IPS-18c (cell line): ENCODE measurements around the gene POLG.

Experiments
- H3K4me3 ChIP-seq: 2 replicates; pipeline ENCODE4 v1.7.0; 2013; ENCODE audit warnings: low read depth, mild to moderate bottlenecking, low read length, moderate library complexity; ENCODE audit not compliant: insufficient read depth
- H3K9me3 ChIP-seq: one replicate; pipeline ENCODE4 v1.6.1; 2013; ENCODE audit warnings: mild to moderate bottlenecking, low read length, moderate library complexity; ENCODE audit not compliant: control insufficient read depth, insufficient read depth

Gene POLG

DNA sequence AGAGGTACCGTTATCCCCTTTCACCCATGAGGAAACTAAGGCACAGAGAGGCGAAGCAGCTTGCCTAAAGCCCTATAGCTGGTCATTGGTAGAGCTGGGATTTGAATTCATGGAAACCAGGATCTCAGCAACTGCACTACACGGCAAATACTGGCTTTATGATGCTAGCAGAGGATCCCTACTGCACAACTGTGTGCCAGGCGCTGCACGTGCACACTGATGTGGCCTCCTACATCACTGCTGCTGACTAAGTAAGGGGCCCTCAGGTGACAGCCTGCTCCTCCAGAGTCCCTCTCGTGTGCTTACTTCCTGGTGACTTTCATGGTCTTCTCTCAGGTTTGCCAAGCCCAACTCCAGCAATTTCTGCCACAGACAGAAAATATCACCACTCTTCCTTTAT lies 3.4 kb upstream of the POLG start:
- Histone ChIP-seq H3K9me3 (no peaks in the 10 kb centered on the region), H3K4me3 (no peak overlapping the region)

GRCh38 chr15:89335298-89336041 lies 846 bp upstream of the POLG start:
- Histone ChIP-seq H3K4me3 (peak overlapping the region; percentile 63), H3K9me3 (no peaks in the 10 kb centered on the region)

DNA sequence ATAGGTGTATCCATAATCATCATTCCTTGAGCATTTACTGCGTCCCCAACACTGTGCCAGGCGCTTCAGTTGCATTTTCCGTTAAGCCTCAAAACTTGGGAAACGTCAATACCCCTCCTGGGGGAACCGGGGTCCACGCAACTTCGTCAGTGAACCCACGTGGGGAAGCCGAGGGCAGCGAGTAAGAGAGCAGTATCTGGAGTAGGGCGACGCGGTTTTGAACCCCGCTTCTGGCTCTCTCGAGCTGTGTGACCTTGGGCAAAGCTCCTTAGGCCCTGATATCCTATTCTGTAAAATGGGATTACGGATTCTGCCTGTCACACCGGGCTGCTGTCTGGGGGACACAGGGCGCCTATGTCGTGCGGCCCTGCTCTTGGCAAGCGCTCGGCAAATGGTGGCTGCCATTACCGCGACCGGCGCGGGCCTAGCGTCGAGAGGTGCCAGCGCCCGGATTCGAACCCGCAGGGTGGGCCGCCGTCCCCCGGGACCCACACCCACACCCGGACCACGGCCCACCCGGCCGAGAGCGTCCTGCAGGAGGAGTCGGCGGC lies 590 bp downstream of the POLG start:
- H3K4me3 ChIP-seq = peak overlapping the region; percentile 95
- no peaks in the 10 kb centered on the region for H3K9me3 ChIP-seq

DNA sequence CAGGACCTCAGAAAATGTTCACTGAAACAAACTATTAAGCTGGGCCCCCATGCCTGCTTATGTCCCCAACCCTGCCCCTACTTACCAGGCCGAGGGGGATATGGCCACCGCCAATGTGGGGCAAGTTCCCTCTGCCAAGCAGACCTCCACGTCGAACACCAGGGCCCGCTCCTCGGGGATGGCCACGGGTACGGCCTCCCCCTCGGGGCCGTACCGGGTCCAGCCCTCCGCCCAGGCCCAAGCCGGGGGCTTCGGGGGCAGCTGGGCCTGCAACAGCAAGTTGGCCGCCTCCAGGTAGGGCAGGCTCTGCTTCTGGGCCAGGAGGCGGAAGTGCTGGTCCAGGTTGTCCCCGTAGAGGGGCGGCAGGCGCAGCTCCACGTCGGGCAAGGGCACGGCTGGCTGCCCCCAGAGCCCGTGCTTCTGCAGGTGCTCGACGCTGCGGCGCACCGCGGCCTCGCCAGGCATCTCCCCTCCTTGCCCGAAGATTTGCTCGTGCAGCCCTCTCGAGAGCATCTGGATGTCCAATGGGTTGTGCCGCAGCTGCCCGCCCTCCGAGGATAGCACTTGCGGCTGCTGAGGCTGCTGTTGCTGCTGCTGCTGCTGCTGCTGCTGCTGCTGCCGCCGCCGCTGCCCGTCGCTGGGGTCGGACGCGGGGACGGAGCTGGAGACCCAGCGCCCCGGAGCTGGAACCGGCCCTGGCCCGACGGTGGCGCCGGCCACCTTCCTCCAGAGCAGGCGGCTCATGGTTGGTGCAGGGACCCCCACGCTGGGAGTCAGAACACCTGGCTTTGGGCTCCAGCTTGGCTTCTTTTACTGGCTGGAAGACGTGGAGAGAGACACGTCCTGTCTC lies 1.4 kb downstream of the POLG start:
- Histone ChIP-seq H3K4me3 (peak overlapping the region; percentile 95), H3K9me3 (no peaks in the 10 kb centered on the region)

GRCh38 chr15:89332446-89332845 lies 2.2 kb downstream of the POLG start:
- Histone ChIP-seq H3K4me3 (no peak overlapping the region), H3K9me3 (no peaks in the 10 kb centered on the region)

- no peaks in the 10 kb centered on the region for H3K9me3 ChIP-seq
- H3K4me3 ChIP-seq = no peak overlapping the region
Observed at GRCh38 chr15:89330881-89331595, 3.6 kb downstream of the POLG start.

- H3K4me3 ChIP-seq = no peak overlapping the region
- no peaks in the 10 kb centered on the region for H3K9me3 ChIP-seq
Observed at GRCh38 chr15:89330119-89330518, 4.5 kb downstream of the POLG start.

DNA sequence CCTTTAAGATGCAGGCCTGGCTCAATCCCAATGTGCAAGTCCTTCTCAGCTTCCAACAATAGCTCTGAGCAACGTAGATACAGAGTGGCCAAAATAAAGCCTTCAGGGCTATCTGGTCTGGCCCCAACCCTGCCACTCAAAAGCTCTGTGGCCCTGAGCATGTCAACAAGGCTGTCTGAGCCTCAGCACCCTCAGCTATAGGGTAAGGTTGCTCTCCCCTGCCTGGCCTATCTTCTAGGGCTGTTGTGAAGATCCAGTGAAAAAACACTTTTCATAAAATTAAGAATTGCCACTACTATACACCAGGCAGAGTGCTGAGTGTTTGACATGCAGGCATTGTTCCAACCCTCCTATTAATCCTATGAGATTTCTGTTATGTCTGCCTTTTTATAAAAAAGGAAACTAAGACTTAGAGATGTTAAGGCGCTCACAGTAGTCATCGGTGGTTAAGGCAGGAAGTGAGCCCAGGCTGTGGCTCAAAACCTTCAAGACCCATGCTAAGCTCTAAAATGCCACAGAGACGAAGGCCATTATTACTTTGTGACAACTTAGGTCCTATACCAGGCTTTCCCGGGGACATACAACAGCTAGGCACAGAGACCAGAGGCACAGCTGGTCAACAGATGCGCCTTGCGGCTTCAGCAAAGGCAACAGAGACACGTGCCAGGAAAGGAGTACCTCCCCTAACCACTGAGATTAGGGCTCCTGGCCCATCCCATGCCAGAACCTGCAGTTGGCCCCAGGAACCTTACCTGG lies 5.1 kb downstream of the POLG start:
- no peak overlapping the region for H3K4me3 ChIP-seq

DNA sequence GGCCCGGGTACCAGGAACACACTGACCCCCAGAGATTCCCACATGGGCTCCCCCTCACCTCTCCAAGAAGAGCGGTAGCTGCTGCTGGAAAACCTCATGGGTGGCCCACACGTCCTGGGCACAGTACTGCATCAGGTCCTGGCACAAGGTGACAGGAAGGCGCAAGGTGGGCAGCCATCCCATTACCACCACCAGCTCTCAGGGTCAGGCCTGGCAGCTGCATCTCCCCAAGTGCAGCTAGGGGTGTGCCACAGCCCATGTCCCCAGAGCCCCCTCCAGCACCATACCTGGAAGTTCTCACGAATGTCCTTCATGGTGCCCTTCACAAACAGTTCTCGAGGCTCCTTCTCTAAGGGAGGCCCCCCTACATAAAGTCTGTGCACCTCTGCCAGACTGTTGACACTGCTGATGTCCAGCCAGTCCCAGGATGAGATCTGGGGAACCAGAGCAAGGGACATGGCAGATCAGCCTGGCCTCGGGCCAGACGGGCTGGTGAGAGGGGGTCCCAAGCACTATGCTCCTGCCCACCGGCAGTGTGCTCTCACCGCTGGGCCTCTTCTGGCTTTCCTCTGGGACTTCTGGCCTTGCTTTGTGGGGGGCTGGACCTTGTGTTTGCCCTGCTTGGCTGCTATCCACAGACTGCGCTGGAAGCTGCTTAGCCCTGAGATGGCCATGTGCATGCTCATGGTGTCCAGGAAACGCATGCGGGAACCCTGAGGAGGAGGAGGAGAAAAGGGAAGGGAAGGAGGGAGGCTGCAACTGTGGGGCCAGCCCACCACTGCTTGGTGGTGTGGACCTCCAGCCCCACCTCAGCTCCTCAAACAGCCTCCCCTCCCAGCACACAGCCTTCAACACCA lies 6.0 kb downstream of the POLG start:
- H3K4me3 ChIP-seq = no peak overlapping the region
- H3K9me3 ChIP-seq = no peaks in the 10 kb centered on the region

More for the DNA sequence above, 5.1 kb downstream of the POLG start:
- H3K9me3 ChIP-seq = no peaks in the 10 kb centered on the region

DNA sequence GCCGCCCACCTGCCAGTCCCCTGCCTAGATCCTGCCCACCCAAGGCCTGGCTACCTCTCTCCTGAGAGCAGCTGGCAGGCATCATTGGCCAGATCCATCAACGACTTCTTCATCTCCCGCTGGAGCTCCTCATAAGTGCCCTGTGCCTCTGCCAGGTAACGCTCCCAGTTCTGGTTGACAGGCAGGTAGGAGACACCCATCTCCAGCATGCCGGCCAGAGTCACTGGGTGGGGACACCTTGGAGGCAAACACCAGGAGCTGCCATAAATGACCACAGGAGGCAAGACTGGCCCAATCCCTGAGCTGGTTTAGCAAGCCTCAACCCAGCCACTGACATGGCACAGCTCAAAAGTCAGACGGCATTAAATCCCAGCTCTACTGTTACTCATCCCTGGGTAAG lies 7.5 kb downstream of the POLG start:
- Histone ChIP-seq H3K4me3 (no peak overlapping the region), H3K9me3 (no peaks in the 10 kb centered on the region)

GRCh38 chr15:89326316-89326715 lies 8.3 kb downstream of the POLG start:
- no peak overlapping the region for H3K4me3 ChIP-seq
- no peaks in the 10 kb centered on the region for H3K9me3 ChIP-seq

DNA sequence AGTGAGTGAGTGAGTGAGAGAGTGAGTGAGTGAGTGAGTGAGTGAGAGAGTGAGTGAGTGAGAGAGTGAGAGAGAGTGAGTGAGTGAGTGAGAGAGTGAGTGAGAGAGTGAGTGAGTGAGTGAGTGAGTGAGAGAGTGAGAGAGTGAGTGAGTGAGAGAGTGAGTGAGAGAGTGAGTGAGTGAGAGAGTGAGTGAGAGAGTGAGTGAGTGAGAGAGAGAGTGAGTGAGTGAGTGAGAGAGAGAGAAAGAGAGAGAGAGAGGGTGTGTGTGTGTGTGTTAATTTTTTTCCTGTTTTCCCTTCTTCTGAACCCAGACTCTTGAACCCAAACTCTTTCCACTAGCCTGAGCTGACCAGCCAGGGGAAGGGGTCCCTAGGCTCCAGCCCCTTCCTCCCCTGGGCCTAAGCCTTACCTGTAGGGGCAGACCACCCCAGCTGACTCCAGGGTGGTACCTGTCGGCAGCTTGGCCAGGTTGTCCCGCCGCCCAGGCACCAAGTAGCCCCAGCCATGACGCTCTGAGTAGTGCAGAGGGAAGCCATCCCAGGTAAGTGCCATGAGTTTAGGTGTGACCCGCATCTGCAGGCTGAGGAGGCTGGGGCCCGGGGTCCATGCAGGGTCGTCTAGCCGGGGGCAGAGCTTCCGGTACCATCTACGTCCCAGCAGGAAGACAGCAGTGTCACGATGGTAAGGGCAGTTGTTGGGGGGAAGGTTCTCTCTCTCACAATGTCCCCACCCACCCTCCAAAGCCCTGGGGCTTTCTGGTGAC lies 9.4 kb downstream of the POLG start:
- Histone ChIP-seq H3K4me3 (no peak overlapping the region), H3K9me3 (no peaks in the 10 kb centered on the region)

DNA sequence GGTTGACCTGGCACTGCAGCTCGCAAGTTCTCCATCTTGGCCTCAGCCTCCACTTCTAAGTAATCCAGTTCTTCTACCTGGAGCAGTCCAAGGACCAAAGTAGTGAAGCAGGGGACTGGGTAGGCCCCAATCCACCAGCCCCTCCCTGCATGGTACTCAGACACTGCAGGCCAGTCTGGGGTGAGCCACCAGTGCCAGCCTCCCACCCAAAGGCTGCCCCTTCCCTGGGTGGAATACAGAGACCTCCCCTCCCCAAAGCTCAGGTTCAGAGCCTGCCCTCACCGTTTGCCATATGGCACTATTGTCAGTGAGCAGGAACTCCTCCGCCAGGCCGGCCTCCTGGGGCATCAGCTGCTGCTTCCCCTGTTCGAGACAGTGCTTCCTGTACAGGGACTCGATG lies 10.8 kb downstream of the POLG start:
- no peaks in the 10 kb centered on the region for H3K9me3 ChIP-seq

GRCh38 chr15:89322822-89323221 lies 11.8 kb downstream of the POLG start:
- H3K4me3 ChIP-seq = no peak overlapping the region

More for the DNA sequence above, 10.8 kb downstream of the POLG start:
- no peak overlapping the region for H3K4me3 ChIP-seq

DNA sequence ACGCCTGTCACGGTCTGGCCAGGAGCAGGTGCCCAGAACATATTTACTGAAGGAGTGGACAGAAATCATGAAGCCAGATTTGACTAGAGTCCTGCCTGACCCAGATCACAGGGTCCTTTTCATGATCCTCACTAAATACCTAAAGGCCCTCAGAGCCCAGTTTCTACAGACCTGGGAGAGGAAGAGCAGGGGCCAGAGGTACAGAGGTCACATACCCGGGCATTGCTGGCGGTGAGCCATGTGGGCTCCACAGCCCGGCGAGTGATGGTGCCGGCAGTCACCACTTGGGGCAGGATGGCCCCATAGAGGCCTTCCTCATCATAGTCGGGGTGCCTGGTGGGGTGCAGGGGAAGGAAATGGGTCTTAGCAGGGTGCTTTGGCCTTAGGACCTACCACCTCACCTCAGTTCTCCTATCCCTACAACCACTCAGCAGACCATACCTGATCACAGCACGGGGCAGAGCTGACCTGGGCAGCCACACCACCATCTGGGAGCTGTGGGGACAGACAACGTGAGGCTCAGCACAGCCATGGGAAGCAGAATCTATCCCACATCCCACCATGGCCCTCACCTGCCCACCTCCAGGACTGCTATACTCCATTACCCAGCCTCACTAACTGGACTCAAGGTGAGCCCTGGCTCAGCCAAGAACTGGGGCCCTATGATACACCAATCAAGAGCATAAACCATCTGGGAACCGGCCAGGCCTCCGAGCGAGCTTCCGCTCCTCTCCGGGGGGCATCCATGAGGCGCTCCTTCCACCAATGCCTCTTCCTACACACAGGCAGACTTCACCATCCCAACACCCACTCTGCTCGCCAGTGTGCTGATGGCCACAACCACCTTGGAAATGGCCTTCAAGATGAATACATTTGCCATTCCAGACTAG lies 12.9 kb downstream of the POLG start:
- Histone ChIP-seq H3K4me3 (no peak overlapping the region), H3K9me3 (no peaks in the 10 kb centered on the region)

More at GRCh38 chr15:89322822-89323221, 11.8 kb downstream of the POLG start:
- no peaks in the 10 kb centered on the region for H3K9me3 ChIP-seq
